HG03025 (cell line): ENCODE measurements around the gene RYR1.
"Not testable (repeated sequence)": the region's sequence is repeated elsewhere in the genome, so short reads cannot be mapped to it uniquely, and the experiment has no call there.

ENCODE experiments used
- ATAC-seq: cut with Tn5 transposase; IDR thresholded peaks from one replicate; pipeline ENCODE4 v1.9.1; 2021; ENCODE audit warnings: mild to moderate bottlenecking, moderate library complexity; ENCODE audit not compliant: unreplicated experiment, low FRiP score

RYR1 gene

GRCh38 chr19:38452430-38453366 is 19.2 kb downstream of the RYR1 start:
- ATAC-seq = no peak

DNA sequence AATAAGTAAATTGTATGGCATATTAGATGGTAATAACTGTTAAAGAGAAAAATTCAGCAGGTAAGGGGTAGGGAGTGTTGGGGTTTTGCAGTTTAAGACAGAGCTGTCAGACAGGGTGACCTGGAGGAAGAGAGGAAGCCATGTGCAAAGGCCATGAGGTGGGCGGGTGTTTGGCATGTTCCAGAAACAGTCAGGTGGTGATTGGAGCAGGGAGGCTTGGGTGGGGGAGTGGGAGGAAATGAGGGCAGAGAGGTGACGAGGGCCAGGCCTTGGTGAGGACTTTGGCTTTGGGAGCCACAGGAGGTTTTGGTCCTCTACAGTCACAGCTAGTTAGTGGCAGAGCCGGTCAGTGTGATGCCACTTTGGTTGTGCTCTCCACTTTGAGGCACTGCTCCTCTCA is 20.1 kb downstream of the RYR1 start:
- ATAC-seq = no peak

- no peak for ATAC-seq
Observed at GRCh38 chr19:38455031-38455430, 21.5 kb downstream of the RYR1 start.

DNA sequence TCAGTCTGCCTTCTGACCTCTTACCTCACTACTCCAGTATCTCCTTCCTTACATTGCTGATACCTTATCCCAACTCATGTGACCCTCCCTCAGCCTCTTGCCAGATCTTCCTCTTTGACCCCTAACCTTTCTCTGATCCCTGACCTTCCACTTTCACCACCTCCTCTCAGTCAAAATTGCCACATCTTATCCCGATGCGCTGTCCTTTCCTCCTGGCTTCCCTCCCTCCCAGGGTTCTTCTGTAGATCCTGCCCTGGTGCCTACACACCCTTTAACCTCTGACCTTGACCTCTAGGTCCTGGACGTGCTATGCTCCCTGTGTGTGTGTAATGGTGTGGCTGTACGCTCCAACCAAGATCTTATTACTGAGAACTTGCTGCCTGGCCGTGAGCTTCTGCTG is 23.7 kb downstream of the RYR1 start:
- ATAC-seq = no peak

DNA sequence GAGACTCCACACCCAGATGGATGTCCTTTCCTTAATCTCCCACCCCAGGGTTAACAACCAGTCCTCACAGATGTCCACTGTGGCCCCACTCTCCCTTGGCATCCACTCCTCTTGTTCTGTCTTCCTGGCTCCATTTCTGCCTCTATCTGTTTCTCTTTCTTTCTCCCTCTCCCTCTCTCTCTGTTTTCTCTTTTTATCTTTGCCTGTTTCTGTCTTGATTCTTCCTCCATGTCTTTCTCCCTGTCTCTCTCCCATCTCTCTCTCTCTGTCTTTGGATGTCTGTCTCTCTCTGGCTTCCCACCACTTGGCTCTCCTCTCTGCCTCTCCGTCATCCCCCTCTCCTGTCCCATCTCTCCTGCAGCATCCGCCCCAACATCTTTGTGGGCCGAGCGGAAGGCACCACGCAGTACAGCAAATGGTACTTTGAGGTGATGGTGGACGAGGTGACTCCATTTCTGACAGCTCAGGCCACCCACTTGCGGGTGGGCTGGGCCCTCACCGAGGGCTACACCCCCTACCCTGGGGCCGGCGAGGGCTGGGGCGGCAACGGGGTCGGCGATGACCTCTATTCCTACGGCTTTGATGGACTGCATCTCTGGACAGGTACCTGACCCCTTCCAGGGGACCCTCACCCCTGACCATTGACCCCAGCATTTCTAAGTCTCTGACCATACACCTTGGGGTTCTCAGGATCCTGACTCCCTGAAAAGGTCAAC is 24.4 kb downstream of the RYR1 start:
- no peak for ATAC-seq

DNA sequence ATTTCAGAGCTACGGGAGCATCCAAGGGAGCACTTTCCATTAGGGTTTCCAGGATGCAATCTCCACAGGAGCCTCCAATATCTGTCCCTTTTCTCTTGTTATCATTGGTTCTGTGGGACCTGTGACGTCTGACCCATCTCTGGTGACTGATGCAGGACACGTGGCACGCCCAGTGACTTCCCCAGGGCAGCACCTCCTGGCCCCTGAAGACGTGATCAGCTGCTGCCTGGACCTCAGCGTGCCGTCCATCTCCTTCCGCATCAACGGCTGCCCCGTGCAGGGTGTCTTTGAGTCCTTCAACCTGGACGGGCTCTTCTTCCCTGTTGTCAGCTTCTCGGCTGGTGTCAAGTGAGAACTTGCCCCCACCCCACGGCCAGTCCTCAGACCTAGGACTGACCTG is 25.5 kb downstream of the RYR1 start:
- ATAC-seq = no peak

GRCh38 chr19:38463365-38463764 is 29.9 kb downstream of the RYR1 start:
- no peak for ATAC-seq

DNA sequence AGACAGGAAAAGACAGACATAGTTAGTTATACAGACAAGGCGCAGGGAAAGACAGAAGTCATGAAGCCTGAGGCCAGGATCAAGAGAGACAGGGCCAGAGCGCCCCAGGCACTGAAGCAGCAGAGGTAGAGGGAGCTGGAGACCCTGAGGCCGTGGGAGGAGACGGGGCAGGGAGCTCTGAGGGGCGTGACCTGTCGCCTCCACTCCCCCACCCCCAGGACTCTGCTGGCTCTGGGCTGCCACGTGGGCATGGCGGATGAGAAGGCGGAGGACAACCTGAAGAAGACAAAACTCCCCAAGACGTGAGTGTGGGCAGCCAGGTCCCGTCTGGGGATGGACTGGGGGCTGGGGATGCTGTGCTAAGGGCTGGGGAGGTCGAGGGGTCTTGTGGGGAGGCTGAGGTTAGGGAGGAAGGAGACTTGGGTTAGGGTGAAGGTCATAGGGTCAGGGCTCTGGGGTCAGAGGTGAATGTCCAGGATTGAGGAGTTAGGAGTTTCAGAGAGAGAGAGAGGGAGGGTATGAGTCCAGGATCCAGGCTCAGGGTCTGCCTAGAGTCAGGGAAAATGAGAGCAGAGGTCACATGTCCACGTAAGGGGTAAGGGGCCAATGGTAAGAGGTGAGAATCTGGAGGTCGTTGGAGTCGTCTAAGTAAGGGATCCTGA is 31.1 kb downstream of the RYR1 start:
- no peak for ATAC-seq

GRCh38 chr19:38466050-38466449 is 32.6 kb downstream of the RYR1 start:
- no peak for ATAC-seq

GRCh38 chr19:38467541-38468525 is 34.3 kb downstream of the RYR1 start:
- ATAC-seq = no peak

DNA sequence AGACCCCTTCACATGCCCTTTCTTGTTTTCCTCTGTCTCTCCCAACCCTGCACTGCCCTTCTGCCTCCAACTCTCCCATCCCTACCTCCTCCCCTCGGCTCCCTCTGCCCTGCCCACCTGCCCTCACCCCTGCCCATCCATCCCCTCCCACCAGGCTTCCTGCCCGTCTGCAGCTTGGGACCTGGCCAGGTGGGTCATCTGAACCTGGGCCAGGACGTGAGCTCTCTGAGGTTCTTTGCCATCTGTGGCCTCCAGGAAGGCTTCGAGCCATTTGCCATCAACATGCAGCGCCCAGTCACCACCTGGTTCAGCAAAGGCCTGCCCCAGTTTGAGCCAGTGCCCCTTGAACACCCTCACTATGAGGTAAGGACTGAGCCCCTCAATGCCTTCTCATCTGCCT is 35.7 kb downstream of the RYR1 start:
- no peak for ATAC-seq

GRCh38 chr19:38470788-38471480 is 37.4 kb downstream of the RYR1 start:
- no peak for ATAC-seq

DNA sequence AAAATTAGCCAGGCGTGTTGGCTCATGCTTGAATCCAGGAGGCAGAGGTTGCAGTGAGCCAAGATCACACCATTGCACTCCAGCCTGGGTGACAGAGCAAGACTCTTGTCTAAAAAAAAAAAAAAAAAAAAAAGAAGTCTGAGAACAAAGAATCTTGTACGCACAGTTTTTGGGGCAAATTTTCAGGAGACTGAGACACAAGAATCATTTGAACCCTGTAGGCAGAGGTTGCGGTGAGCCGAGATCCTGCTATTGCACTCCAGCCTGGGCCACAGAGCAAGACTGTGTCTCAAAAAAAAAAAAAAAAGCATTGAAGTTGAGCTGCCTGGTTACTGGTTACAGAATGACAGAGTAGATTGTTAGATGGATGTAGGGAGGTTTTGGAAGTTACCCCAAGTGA is 39.2 kb downstream of the RYR1 start:
- not testable (repeated sequence) for ATAC-seq

- ATAC-seq = no peak
Observed at GRCh38 chr19:38473201-38473600, 39.7 kb downstream of the RYR1 start.

DNA sequence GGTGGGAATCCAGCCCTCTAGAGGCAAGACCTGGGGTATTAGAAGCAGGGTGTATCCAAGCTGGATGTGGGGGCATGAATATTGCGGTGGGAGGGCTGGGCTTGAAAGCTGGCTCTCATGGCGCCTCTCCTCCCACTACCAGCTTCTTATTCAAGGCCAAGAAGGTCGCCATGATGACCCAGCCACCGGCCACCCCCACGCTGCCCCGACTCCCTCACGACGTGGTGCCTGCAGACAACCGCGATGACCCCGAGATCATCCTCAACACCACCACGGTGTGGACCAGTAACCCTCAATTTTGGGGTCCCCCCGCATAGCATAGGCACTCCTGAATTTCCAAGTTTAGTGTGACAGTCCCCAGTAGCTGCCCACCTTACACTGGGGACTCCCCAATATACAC is 41.7 kb downstream of the RYR1 start:
- ATAC-seq = no peak

DNA sequence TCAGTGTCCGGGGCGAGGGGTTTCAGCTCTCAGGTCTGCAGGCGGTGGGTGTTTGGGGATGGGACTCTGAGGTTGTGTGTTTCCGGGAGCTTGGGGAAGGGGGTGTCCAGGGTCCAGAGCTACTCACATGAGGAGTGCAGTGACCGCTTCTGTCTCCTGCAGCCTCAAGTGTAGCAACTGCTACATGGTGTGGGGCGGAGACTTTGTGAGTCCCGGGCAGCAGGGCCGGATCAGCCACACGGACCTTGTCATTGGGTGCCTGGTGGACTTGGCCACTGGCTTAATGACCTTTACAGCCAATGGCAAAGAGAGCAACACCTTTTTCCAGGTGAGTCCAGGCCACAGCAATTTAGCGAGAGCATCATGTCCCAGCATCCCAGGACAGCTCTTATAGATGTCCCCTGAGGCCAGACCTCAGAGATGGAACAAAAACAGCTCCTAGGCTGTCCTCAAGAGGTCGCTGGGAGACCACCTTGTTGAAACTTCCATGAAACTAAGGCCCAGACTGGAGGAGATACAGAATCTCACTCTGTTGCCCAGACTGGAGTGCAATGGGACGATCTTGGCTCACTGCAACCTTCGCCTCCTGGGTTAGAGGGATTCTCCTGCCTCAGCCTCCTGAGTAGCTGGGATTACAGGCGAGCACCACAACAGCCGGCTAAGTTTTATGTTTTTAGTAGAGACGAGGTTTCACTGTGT is 44.9 kb downstream of the RYR1 start:
- no peak for ATAC-seq

GRCh38 chr19:38482496-38482895 is 49.0 kb downstream of the RYR1 start:
- no peak for ATAC-seq

GRCh38 chr19:38483016-38483630 is 49.6 kb downstream of the RYR1 start:
- ATAC-seq = no peak
